HG03469 (cell line): ENCODE data around the gene PAQR8.
A peak's percentile ranks its signal among the peaks of the same experiment; 100 is the strongest.
"Not testable (repeated sequence)": the region's sequence is repeated elsewhere in the genome, so short reads cannot be mapped to it uniquely, and the experiment has no call there.

Experiments used
- ATAC-seq: cut with Tn5 transposase; IDR thresholded peaks from one replicate; pipeline ENCODE4 v1.9.1; 2021; ENCODE audit warnings: mild to moderate bottlenecking, moderate library complexity, moderate number of reproducible peaks; ENCODE audit not compliant: unreplicated experiment

Gene PAQR8

GRCh38 chr6:52375780-52376556, 14.0 kb downstream of the PAQR8 start:
- no peak for ATAC-seq

- no peak for ATAC-seq
Measured at GRCh38 chr6:52376763-52377162, 14.8 kb downstream of the PAQR8 start.

GRCh38 chr6:52377538-52378221, 15.7 kb downstream of the PAQR8 start:
- ATAC-seq: no peak

GRCh38 chr6:52381249-52381648, 19.3 kb downstream of the PAQR8 start:
- ATAC-seq: no peak

GRCh38 chr6:52384145-52384766, 22.3 kb downstream of the PAQR8 start:
- no peak for ATAC-seq

- no peak for ATAC-seq
Measured at GRCh38 chr6:52385074-52385473, 23.1 kb downstream of the PAQR8 start.

GRCh38 chr6:52388119-52388518, 26.2 kb downstream of the PAQR8 start:
- not testable (repeated sequence) for ATAC-seq

GRCh38 chr6:52388790-52389189, 26.8 kb downstream of the PAQR8 start:
- no peak for ATAC-seq

GRCh38 chr6:52389264-52389625, 27.3 kb downstream of the PAQR8 start:
- ATAC-seq: no peak

GRCh38 chr6:52389626-52390360, 27.8 kb downstream of the PAQR8 start:
- peak; percentile 56 for ATAC-seq

GRCh38 chr6:52390361-52390727, 28.4 kb downstream of the PAQR8 start:
- ATAC-seq: peak; percentile 27

- ATAC-seq: no peak
Measured at GRCh38 chr6:52391599-52391998, 29.6 kb downstream of the PAQR8 start.

GRCh38 chr6:52392944-52393343, 31.0 kb downstream of the PAQR8 start:
- ATAC-seq: no peak

- no peak for ATAC-seq
Measured at GRCh38 chr6:52393780-52394179, 31.8 kb downstream of the PAQR8 start.

GRCh38 chr6:52394251-52394666, 32.3 kb downstream of the PAQR8 start:
- peak; percentile 35 for ATAC-seq

- no peak for ATAC-seq
Measured at GRCh38 chr6:52395969-52396368, 34.0 kb downstream of the PAQR8 start.

- ATAC-seq: no peak
Measured at GRCh38 chr6:52399511-52400312, 37.8 kb downstream of the PAQR8 start.

GRCh38 chr6:52400313-52401041, 38.5 kb downstream of the PAQR8 start:
- ATAC-seq: no peak

- ATAC-seq: no peak
Measured at GRCh38 chr6:52403086-52403485, 41.1 kb downstream of the PAQR8 start.

- no peak for ATAC-seq
Measured at GRCh38 chr6:52403627-52404026, 41.7 kb downstream of the PAQR8 start.
